Upper lobe of left lung (tissue), 4 donors: ENCODE measurements around the gene IPCEF1.

Source experiments
- EP300 ChIP-seq, 4 donors: sonication (generic); formaldehyde crosslinking; IDR thresholded peaks; one replicate each; pipeline ENCODE4 v1.5.1; 2017; ENCODE audit warnings: antibody characterized with exemption in 4 of 4, control low read depth in 2 of 4
- POLR2A ChIP-seq, 4 donors: fragments of 450-650 bp; IDR thresholded peaks; one replicate each; pipeline ENCODE4 v1.5.1; 2016 to 2017; ENCODE audit warnings: antibody characterized with exemption in 4 of 4, mild to moderate bottlenecking in 2 of 4
- POLR2AphosphoS5 ChIP-seq, 2 donors: sonication (generic); formaldehyde crosslinking; IDR thresholded peaks; one replicate each; pipeline ENCODE4 v1.5.1; 2017; ENCODE audit warnings: antibody characterized with exemption in 2 of 2
- TF ChIP-seq, protein P1 (sequence below), 6 experiments: fragments of 450-650 bp in 4 of 6; fragments of 200-600 bp in 2 of 6; sonication (generic) in 2 of 6; IDR thresholded peaks; one replicate each; pipeline ENCODE4 v1.5.1; 2016 to 2019; ENCODE audit warnings: antibody characterized with exemption in 6 of 6

GRCh38 chr6:154297721-154298120 lies 58.9 kb downstream of the IPCEF1 start:
- TF ChIP-seq, protein P1, sequence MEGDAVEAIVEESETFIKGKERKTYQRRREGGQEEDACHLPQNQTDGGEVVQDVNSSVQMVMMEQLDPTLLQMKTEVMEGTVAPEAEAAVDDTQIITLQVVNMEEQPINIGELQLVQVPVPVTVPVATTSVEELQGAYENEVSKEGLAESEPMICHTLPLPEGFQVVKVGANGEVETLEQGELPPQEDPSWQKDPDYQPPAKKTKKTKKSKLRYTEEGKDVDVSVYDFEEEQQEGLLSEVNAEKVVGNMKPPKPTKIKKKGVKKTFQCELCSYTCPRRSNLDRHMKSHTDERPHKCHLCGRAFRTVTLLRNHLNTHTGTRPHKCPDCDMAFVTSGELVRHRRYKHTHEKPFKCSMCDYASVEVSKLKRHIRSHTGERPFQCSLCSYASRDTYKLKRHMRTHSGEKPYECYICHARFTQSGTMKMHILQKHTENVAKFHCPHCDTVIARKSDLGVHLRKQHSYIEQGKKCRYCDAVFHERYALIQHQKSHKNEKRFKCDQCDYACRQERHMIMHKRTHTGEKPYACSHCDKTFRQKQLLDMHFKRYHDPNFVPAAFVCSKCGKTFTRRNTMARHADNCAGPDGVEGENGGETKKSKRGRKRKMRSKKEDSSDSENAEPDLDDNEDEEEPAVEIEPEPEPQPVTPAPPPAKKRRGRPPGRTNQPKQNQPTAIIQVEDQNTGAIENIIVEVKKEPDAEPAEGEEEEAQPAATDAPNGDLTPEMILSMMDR (IDR thresholded peaks at IDR 0.05) = no peak
- TF ChIP-seq POLR2A (IDR thresholded peaks at IDR 0.05) (no peak), POLR2AphosphoS5 (IDR thresholded peaks at IDR 0.05) (no peak), EP300 (IDR thresholded peaks at IDR 0.05) (no peak)
